ACC112 (cell line): ENCODE measurements around the gene NTMT2.

Source experiments
- H2AFZ ChIP-seq: fragments of 200-600 bp; sonication (generic); one replicate; pipeline ENCODE4 v1.6.0; 2017; ENCODE audit warnings: antibody characterized with exemption, low read length; ENCODE audit not compliant: unreplicated experiment
- H3K27ac ChIP-seq: fragments of 200-600 bp; sonication (generic); 2 replicates; pipeline ENCODE4 v1.5.1; 2014; ENCODE audit warnings: low read depth, mild to moderate bottlenecking, antibody characterized with exemption, low read length, moderate library complexity
- H3K27me3 ChIP-seq: fragments of 200-600 bp; sonication (generic); 2 replicates; pipeline ENCODE4 v1.6.1; 2014; ENCODE audit warnings: mild to moderate bottlenecking, antibody characterized with exemption, low read length, moderate library complexity, mixed read lengths; ENCODE audit not compliant: insufficient read depth
- H3K36me3 ChIP-seq: fragments of 200-600 bp; sonication (generic); 2 replicates; pipeline ENCODE4 v1.6.1; 2016; ENCODE audit warnings: mild to moderate bottlenecking, antibody characterized with exemption, low read length, moderate library complexity, mixed read lengths; ENCODE audit not compliant: insufficient read depth
- H3K4me1 ChIP-seq: fragments of 200-600 bp; sonication (generic); one replicate; pipeline ENCODE4 v1.6.1; 2016; ENCODE audit warnings: low read length, mixed read lengths; ENCODE audit not compliant: insufficient read depth, unreplicated experiment, control insufficient read depth
- H3K4me3 ChIP-seq: fragments of 200-600 bp; sonication (generic); 2 replicates; pipeline ENCODE4 v1.5.1; 2014; ENCODE audit warnings: mild to moderate bottlenecking, low read depth, low read length
- H3K79me2 ChIP-seq: fragments of 200-600 bp; sonication (generic); one replicate; pipeline ENCODE4 v1.6.0; 2016; ENCODE audit warnings: low read length; ENCODE audit not compliant: control insufficient read depth, unreplicated experiment, insufficient read depth

The NTMT2 gene

GRCh38 chr1:170176772-170177171 is 31.0 kb downstream of the NTMT2 start:
- Histone ChIP-seq H3K79me2 (no peaks in the 10 kb centered on the region), H3K36me3 (no peaks in the 10 kb centered on the region), H2AFZ (no peak overlapping the region), H3K4me3 (no peak overlapping the region), H3K27ac (no peak overlapping the region), H3K27me3 (peaks cover 10% of the 10 kb centered on the region), H3K4me1 (no peaks in the 10 kb centered on the region)

DNA sequence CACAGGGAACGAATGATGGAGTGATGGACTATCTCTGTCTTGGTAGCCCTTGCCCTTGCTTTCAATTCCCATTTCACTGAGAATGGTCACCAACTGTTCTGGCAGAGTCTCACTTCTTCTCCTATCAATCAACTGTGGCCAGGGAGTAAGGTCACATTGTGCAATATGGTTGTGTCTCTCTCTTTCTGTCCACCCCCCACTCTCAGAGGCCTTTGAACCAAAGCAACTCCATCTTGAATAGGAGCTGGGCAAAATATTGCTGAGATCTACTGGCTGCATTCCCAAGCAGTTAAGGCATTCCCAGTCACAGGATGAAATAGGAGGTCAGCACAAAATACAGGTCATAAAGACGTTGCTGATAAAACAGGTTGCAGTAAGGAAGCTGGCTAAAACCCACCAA is 36.7 kb downstream of the NTMT2 start:
- no peak overlapping the region for H3K4me3 ChIP-seq
- no peak overlapping the region for H3K27ac ChIP-seq
- no peaks in the 10 kb centered on the region for H3K36me3 ChIP-seq
- H3K27me3 ChIP-seq: peaks cover 11% of the 10 kb centered on the region
- no peaks in the 10 kb centered on the region for H3K79me2 ChIP-seq
- H2AFZ ChIP-seq: no peak overlapping the region
- H3K4me1 ChIP-seq: no peaks in the 10 kb centered on the region

- Histone ChIP-seq H3K27me3 (no peaks in the 10 kb centered on the region; the same call in 1 of the 2 replicates), H3K4me1 (no peaks in the 10 kb centered on the region), H2AFZ (no peak overlapping the region), H3K4me3 (no peak overlapping the region), H3K36me3 (no peaks in the 10 kb centered on the region), H3K27ac (no peak overlapping the region), H3K79me2 (no peaks in the 10 kb centered on the region)
Measured at GRCh38 chr1:170192546-170192945, 46.8 kb downstream of the NTMT2 start.

DNA sequence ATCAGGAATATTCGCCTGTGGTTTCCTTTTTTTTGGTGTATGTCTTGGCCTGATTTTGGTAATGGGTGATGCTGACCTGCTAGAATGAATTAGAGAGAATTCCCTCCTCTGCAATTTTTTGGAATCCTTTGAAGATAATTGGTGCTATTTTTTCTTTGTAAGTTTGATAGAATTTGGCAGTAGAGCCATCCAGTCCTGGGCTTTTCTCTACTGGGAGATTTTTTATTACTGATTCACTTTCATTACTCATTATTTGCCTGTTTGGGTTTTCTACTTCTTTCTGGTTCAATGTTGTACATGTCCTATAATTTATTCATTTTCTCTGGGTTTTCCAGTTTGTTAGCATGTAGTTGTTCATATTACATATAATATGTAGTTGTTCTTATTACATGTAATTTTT is 48.7 kb downstream of the NTMT2 start:
- Histone ChIP-seq H3K36me3 (no peaks in the 10 kb centered on the region), H3K4me3 (no peak overlapping the region), H3K4me1 (no peaks in the 10 kb centered on the region), H3K27ac (no peak overlapping the region), H3K27me3 (no peaks in the 10 kb centered on the region; the same call in 1 of the 2 replicates), H2AFZ (no peak overlapping the region), H3K79me2 (no peaks in the 10 kb centered on the region)

DNA sequence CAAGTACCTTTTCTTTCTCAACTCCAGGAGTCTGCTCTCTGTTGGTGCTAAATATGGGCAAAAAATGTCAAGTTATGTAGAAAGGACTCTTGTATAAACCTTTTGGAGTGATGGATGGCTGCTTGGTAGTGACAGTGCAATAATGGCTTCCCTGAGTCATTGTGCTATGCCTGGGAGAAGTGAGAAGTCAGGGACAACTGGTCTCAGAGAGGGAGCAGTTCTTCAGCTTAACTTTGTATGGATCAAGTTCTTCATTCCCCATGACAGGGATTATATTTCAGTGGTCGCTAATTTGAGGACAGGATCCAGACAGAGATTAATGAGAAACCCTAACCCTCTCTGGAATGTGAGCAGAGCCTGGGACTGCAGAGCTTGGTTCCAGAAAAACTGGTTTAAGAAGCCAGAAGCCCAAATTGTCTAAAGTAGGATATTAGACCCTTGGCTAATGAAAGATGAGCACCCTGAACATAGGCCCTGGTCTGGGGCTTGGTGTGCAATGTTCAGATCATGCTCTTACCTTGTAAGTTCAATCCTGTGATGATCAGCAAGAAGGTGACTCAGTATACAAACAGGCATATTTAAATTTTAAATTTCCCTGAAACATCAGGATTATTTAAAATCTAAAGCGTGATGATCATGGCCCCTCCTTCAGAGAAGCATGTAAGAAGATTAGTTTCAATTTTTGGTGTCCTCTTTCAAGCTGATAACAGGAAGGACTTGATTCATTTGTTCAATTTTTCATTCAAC is 50.9 kb downstream of the NTMT2 start:
- Histone ChIP-seq H3K79me2 (no peaks in the 10 kb centered on the region), H2AFZ (no peak overlapping the region), H3K36me3 (no peaks in the 10 kb centered on the region), H3K27me3 (no peaks in the 10 kb centered on the region; the same call in 1 of the 2 replicates), H3K4me1 (no peaks in the 10 kb centered on the region), H3K4me3 (no peak overlapping the region), H3K27ac (no peak overlapping the region)

DNA sequence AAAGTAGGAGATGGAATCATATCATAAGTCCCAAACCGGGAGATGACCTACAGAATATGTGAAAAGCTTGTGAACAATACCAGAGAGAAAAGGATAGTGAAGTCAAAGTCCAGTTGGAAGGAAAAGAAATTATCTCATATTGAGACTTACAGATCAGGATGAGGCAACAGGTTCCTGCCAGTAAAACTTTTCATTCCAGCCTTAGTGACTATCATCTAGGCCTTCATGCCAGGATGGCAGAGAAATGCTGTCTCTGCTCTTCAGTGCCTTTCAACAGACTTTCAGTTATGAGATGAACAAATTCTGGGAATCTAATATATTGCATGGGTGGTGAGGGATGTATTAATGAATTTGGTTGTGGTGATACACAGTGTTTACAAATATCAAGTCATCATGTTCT is 52.3 kb downstream of the NTMT2 start:
- Histone ChIP-seq H3K27me3 (no peaks in the 10 kb centered on the region; the same call in 1 of the 2 replicates), H3K79me2 (no peaks in the 10 kb centered on the region), H3K4me1 (no peaks in the 10 kb centered on the region), H3K4me3 (no peak overlapping the region), H3K27ac (no peak overlapping the region), H3K36me3 (no peaks in the 10 kb centered on the region), H2AFZ (no peak overlapping the region)

DNA sequence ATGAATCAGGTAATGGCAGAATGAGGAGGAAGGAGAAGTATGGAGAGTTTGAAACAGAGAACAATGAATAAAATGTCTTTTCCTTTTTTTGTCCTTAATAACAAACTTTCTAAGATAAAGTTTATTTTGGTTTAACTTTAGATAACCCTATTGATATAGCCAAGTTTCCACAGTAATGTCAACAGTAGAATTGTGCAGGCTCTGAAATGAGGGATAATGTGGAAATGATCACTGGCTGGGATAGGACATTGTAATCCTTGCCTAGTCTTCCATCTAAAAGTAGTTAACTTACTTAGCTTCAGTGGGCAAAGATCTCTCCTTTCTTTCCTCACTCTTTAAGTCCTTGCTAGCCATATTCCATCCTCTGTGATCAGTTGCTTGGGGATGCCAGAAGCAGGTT is 52.8 kb downstream of the NTMT2 start:
- H2AFZ ChIP-seq: no peak overlapping the region
- no peaks in the 10 kb centered on the region for H3K79me2 ChIP-seq
- no peak overlapping the region for H3K27ac ChIP-seq
- H3K4me1 ChIP-seq: no peaks in the 10 kb centered on the region
- H3K36me3 ChIP-seq: no peaks in the 10 kb centered on the region
- no peaks in the 10 kb centered on the region; the same call in 1 of the 2 replicates for H3K27me3 ChIP-seq
- no peak overlapping the region for H3K4me3 ChIP-seq

DNA sequence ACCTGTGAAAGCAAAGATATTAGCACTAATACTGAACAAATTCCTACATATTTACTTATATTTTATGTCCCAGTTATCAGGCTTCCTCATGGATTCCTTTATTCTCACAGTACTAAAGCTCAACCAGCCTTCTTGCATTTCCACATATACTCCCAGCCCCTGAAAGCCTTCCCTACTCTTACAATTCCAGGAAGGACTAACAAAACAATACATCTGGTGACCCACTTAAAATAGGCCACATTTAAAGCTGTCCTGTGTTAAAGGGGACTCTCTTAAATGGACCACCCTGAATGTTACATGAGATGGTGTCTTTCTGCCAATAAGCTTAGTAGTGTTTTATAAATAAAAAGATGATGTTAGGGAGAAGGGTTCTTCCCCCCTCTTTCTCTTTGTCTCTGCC is 54.4 kb downstream of the NTMT2 start:
- Histone ChIP-seq H2AFZ (no peak overlapping the region), H3K27me3 (no peaks in the 10 kb centered on the region), H3K36me3 (no peaks in the 10 kb centered on the region), H3K4me1 (peaks cover under 1% of the 10 kb centered on the region), H3K27ac (no peak overlapping the region), H3K79me2 (no peaks in the 10 kb centered on the region), H3K4me3 (no peak overlapping the region)

DNA sequence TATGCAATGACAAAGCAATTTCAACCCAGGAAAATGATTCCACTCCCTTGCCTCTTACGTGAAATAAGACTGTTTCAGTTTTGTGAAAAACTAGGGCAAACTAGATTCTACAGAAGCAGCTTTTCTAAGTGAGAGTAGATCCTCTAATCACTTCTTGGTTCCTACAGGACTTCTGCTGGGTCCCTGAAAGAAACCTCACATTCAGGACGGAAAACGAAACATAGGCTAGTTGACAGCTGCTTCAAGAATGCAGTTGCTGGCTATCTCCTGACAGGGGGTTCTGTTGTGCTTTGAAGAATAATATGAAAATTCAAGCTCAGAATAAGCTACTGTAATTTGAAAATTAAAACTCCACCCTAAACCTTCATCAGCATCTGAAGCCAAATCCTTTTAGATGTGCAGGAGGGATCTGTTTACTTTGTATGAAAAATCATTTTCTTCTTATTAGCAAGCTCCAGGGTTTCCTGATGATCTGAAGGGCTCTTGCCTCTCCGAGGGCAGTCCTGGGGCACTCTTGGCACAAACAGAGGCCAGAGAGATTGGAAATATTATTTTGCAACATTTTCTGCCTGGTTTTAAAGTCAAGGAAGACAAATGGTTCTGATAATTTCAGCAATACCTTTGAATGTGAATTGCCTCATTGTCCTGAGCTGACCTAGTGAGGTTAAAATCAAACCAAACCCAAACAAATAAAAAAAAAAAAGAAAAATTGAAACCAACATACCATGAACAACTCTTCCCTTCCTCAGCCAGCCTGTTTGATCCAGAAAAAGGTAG is 55.0 kb downstream of the NTMT2 start:
- Histone ChIP-seq H3K27me3 (no peaks in the 10 kb centered on the region), H3K4me3 (0 out of 2 replicates have a peak overlapping the region, but pooled peaks have one; percentile 22), H3K27ac (no peak overlapping the region), H3K4me1 (peaks cover 7% of the 10 kb centered on the region), H3K36me3 (no peaks in the 10 kb centered on the region), H2AFZ (peak overlapping the region; percentile 24), H3K79me2 (no peaks in the 10 kb centered on the region)

GRCh38 chr1:170203693-170204092 is 57.9 kb downstream of the NTMT2 start:
- no peaks in the 10 kb centered on the region for H3K27me3 ChIP-seq
- H3K4me1 ChIP-seq: peaks cover 8% of the 10 kb centered on the region
- H3K79me2 ChIP-seq: no peaks in the 10 kb centered on the region
- no peaks in the 10 kb centered on the region for H3K36me3 ChIP-seq
- H3K4me3 ChIP-seq: no peak overlapping the region
- no peak overlapping the region for H3K27ac ChIP-seq
- no peak overlapping the region for H2AFZ ChIP-seq

GRCh38 chr1:170204121-170204520 is 58.4 kb downstream of the NTMT2 start:
- Histone ChIP-seq H3K79me2 (no peaks in the 10 kb centered on the region), H2AFZ (no peak overlapping the region), H3K36me3 (no peaks in the 10 kb centered on the region), H3K4me3 (no peak overlapping the region), H3K27ac (no peak overlapping the region), H3K4me1 (peaks cover 8% of the 10 kb centered on the region), H3K27me3 (no peaks in the 10 kb centered on the region)
